Liver (tissue), 9 donors: ENCODE measurements around the gene SLC8A2. TPM values are rescaled to one million over a fixed set of nuclear protein-coding genes. Genes with fewer than 3 reads are reported as not detected.

Source experiments
- DNase-seq: peaks from one replicate; pipeline ENCODE4 v3.0.0-alpha.2; 2017; ENCODE audit warnings: low spot score
- H3K27ac ChIP-seq, 2 donors: one replicate each; pipeline ENCODE4 v1.7.0; 2013; ENCODE audit warnings: inconsistent platforms in 2 of 2, low read length in 2 of 2, control low read depth in 1 of 2, low read depth in 1 of 2, mild to moderate bottlenecking in 1 of 2
- H3K27me3 ChIP-seq, 4 donors: one replicate each; pipeline versions ENCODE4 v1.6.1 to v1.7.0; 2013; ENCODE audit warnings: low read length in 3 of 4, inconsistent platforms in 1 of 4, mild to moderate bottlenecking in 1 of 4, moderate library complexity in 1 of 4; ENCODE audit not compliant: control insufficient read depth in 4 of 4, insufficient read depth in 4 of 4
- H3K36me3 ChIP-seq, 4 donors: one replicate each; pipeline versions ENCODE4 v1.6.1 to v1.7.0; 2013; ENCODE audit warnings: low read length in 3 of 4, mild to moderate bottlenecking in 3 of 4, low read depth in 1 of 4, moderate library complexity in 1 of 4; ENCODE audit not compliant: control insufficient read depth in 4 of 4, insufficient read depth in 3 of 4
- H3K4me1 ChIP-seq, 4 donors: one replicate each; pipeline versions ENCODE4 v1.6.1 to v1.7.0; 2013; ENCODE audit warnings: low read length in 3 of 4, mild to moderate bottlenecking in 3 of 4, moderate library complexity in 1 of 4; ENCODE audit not compliant: control insufficient read depth in 4 of 4, insufficient read depth in 4 of 4
- H3K4me3 ChIP-seq, 3 donors: one replicate each; pipeline versions ENCODE4 v1.6.1 to v1.7.0; 2013; ENCODE audit warnings: low read length in 3 of 3, control low read depth in 1 of 3, low read depth in 1 of 3, mild to moderate bottlenecking in 1 of 3
- H3K9ac ChIP-seq, 2 donors: one replicate each; pipeline ENCODE4 v1.7.0; 2013; ENCODE audit warnings: low read length in 2 of 2, mild to moderate bottlenecking in 2 of 2, moderate library complexity in 2 of 2, control low read depth in 1 of 2, low read depth in 1 of 2
- H3K9me3 ChIP-seq, 4 donors: one replicate each; pipeline versions ENCODE4 v1.6.1 to v1.7.0; 2013; ENCODE audit warnings: low read length in 3 of 4; ENCODE audit not compliant: control insufficient read depth in 4 of 4
- ATF3 ChIP-seq: IDR thresholded peaks from 2 replicates; pipeline ENCODE4 v1.6.1; 2016; ENCODE audit warnings: antibody characterized with exemption
- EGR1 ChIP-seq, 2 donors: IDR thresholded peaks; 2 replicates each; pipeline ENCODE4 v1.6.1; 2016 to 2018; ENCODE audit warnings: antibody characterized with exemption in 2 of 2, low read depth in 2 of 2
- FOXA1 ChIP-seq: IDR thresholded peaks from 2 replicates; pipeline ENCODE4 v1.6.1; 2016; ENCODE audit warnings: antibody characterized with exemption
- FOXA2 ChIP-seq: IDR thresholded peaks from 2 replicates; pipeline ENCODE4 v1.6.1; 2016; ENCODE audit warnings: antibody characterized with exemption
- GABPA ChIP-seq, 2 donors: IDR thresholded peaks in 1 of 2; conservative IDR thresholded peaks in 1 of 2; 2 replicates each; pipeline ENCODE4 v1.6.1; 2016; ENCODE audit warnings: antibody characterized with exemption in 2 of 2, mild to moderate bottlenecking in 1 of 2, moderate library complexity in 1 of 2
- HNF4A ChIP-seq, 2 donors: conservative IDR thresholded peaks; 2 replicates each; pipeline ENCODE4 v1.6.1; 2016; ENCODE audit warnings: antibody characterized with exemption in 2 of 2, mild to moderate bottlenecking in 2 of 2
- HNF4G ChIP-seq: IDR thresholded peaks from 2 replicates; pipeline ENCODE4 v1.6.1; 2016; ENCODE audit warnings: antibody characterized with exemption
- MAX ChIP-seq: IDR thresholded peaks from 2 replicates; pipeline ENCODE4 v1.6.1; 2016; ENCODE audit warnings: antibody characterized with exemption
- RAD21 ChIP-seq, 2 donors: IDR thresholded peaks; 2 replicates each; pipeline ENCODE4 v1.6.1; 2016; ENCODE audit warnings: antibody characterized with exemption in 2 of 2, mild to moderate bottlenecking in 2 of 2
- RXRA ChIP-seq, 2 donors: IDR thresholded peaks; 2 replicates each; pipeline ENCODE4 v1.6.1; 2017 to 2018; ENCODE audit warnings: antibody characterized with exemption in 2 of 2, mild to moderate bottlenecking in 1 of 2
- SP1 ChIP-seq: IDR thresholded peaks from 2 replicates; pipeline ENCODE4 v1.6.1; 2018; ENCODE audit warnings: antibody characterized with exemption, mild to moderate bottlenecking
- TAF1 ChIP-seq: conservative IDR thresholded peaks from 2 replicates; pipeline ENCODE4 v1.6.1; 2016; ENCODE audit warnings: antibody characterized with exemption, mild to moderate bottlenecking
- YY1 ChIP-seq: IDR thresholded peaks from 2 replicates; pipeline ENCODE4 v1.6.1; 2016; ENCODE audit warnings: antibody characterized with exemption, mild to moderate bottlenecking
- WGBS: extraction: QIAGEN DNeasy Blood & Tissue Kit; methylation state at CpG from one replicate; pipeline ENCODE4 v1.1.7; 2013; 5-methylcytosine and 5-hydroxymethylcytosine counted together
- polyA plus RNA-seq, 2 donors: library from polyadenylated mRNA; stranded (reverse) in 1 of 2; unstranded in 1 of 2; fragments of 200-250 nt in 1 of 2; fragments of >200 nt in 1 of 2; fragmentation: Nextera tagmentation in 1 of 2; extraction: Ambion mirVana in 1 of 2; gene quantifications; one replicate each; pipeline versions ENCODE4 v1.2.1 to v1.2.3, GENCODE V29; 2013 to 2015
- total RNA-seq, 2 donors: library from RNA; depleted of rRNA; stranded (reverse); fragments of >200 nt; gene quantifications; one replicate each; pipeline ENCODE4 v1.2.3, GENCODE V29; 2014
- TF ChIP-seq, protein P1 (sequence below): IDR thresholded peaks from 2 replicates; pipeline ENCODE4 v1.6.1; 2016; ENCODE audit warnings: antibody characterized with exemption, mild to moderate bottlenecking
- donor health status: healthy.
- donor health status: healthy.
- donor health status: healthy.
- donor health status: healthy.
- donor health status: healthy.

The SLC8A2 gene
- total and polyA plus RNA-seq, 4 donors: 0.01 to 0.25 TPM; not detected in 2

DNA sequence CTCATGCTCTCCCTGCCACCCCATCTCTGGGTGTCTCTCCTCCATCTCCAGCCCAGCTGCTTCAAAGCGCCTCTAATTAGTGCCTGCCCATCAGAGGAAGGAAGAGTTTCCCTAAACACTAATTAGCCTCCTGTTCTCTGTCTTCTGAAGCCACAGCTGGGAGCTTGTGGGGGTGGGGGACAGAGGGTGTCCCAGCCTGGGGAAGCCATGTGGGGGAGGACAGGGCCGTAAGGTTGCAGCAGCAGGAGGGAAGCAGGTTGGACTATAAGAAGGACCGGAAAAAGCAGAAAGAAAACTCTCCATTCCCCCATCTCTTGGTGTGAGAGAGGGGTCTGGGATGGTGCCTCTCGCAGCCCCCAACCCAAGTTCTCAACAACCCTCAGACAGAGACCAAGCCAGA, 26.2 kb downstream of the SLC8A2 start:
- no peak overlapping the region for H3K9ac ChIP-seq
- H3K4me1 ChIP-seq: peaks cover 0 to 14% (median 9%) of the 10 kb centered on the region in 4 donors
- H3K27me3 ChIP-seq: peaks cover 6 to 14% (median 8%) of the 10 kb centered on the region in 4 donors
- H3K9me3 ChIP-seq: peaks cover 0 to 3% (median under 1%) of the 10 kb centered on the region in 4 donors
- no peak overlapping the region for H3K4me3 ChIP-seq
- no peak for DNase-seq
- TF ChIP-seq RAD21 (IDR thresholded peaks at IDR 0.05) (no peak), MAX (no peak)
- WGBS: 48% methylated on average over 4 of the region's 4 CpGs
- H3K27ac ChIP-seq: no peak overlapping the region
- no peaks in the 10 kb centered on the region for H3K36me3 ChIP-seq

DNA sequence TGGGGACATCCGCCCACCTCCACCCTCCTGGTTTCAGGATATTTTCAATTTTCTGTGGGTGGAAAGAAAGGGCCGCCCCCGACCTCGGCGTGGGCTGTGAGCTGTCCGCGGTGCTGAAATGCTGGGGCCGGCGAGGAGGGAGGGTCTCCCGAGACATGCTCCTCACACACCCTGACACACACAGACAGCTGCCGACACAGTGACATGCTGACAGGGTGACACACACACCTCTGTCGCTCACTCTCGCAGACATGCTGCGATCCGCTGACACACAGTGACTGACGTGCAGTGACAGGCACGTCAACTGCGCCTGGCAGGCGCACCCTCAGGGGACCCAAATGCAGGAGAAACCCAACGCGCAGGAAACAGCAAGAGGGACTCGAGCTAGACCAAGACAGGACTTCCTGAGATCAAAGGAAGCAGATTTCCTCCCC, 27.3 kb downstream of the SLC8A2 start:
- Histone ChIP-seq H3K27me3 (peaks cover 6 to 12% (median 8%) of the 10 kb centered on the region in 4 donors), H3K4me1 (peaks cover 0 to 14% (median 9%) of the 10 kb centered on the region in 4 donors), H3K9me3 (peaks cover 0 to 3% (median under 1%) of the 10 kb centered on the region in 4 donors), H3K27ac (no peak overlapping the region), H3K9ac (no peak overlapping the region), H3K36me3 (no peaks in the 10 kb centered on the region), H3K4me3 (no peak overlapping the region)
- TF ChIP-seq FOXA2: no peak
- TF ChIP-seq, protein P1, sequence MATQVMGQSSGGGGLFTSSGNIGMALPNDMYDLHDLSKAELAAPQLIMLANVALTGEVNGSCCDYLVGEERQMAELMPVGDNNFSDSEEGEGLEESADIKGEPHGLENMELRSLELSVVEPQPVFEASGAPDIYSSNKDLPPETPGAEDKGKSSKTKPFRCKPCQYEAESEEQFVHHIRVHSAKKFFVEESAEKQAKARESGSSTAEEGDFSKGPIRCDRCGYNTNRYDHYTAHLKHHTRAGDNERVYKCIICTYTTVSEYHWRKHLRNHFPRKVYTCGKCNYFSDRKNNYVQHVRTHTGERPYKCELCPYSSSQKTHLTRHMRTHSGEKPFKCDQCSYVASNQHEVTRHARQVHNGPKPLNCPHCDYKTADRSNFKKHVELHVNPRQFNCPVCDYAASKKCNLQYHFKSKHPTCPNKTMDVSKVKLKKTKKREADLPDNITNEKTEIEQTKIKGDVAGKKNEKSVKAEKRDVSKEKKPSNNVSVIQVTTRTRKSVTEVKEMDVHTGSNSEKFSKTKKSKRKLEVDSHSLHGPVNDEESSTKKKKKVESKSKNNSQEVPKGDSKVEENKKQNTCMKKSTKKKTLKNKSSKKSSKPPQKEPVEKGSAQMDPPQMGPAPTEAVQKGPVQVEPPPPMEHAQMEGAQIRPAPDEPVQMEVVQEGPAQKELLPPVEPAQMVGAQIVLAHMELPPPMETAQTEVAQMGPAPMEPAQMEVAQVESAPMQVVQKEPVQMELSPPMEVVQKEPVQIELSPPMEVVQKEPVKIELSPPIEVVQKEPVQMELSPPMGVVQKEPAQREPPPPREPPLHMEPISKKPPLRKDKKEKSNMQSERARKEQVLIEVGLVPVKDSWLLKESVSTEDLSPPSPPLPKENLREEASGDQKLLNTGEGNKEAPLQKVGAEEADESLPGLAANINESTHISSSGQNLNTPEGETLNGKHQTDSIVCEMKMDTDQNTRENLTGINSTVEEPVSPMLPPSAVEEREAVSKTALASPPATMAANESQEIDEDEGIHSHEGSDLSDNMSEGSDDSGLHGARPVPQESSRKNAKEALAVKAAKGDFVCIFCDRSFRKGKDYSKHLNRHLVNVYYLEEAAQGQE: peak; percentile 98
- DNase-seq: no peak
- 26% methylated on average over 22 of the region's 22 CpGs for WGBS

GRCh38 chr19:47443331-47443730, 28.4 kb downstream of the SLC8A2 start:
- H3K27me3 ChIP-seq: peaks cover 6 to 10% (median 9%) of the 10 kb centered on the region in 4 donors
- peaks cover 0 to 3% (median under 1%) of the 10 kb centered on the region in 4 donors for H3K9me3 ChIP-seq
- no peak overlapping the region for H3K4me3 ChIP-seq
- TF ChIP-seq RXRA (IDR thresholded peaks at IDR 0.05) (no peak), MAX (no peak), ATF3 (no peak), FOXA1 (no peak), YY1 (no peak), SP1 (no peak), HNF4A (conservative IDR thresholded peaks at IDR 0.05) (no peak), HNF4G (no peak), GABPA (IDR thresholded peaks at IDR 0.05 in 1 of 2, conservative IDR thresholded peaks at IDR 0.05 in 1 of 2) (no peak), EGR1 (IDR thresholded peaks at IDR 0.05; ENCODE audit: low read depth in 2 of 2) (no peak), TAF1 (no peak)
- TF ChIP-seq, protein P1: no peak
- no peaks in the 10 kb centered on the region for H3K36me3 ChIP-seq
- 61% methylated on average over 12 of the region's 12 CpGs for WGBS
- DNase-seq: no peak
- no peak overlapping the region for H3K9ac ChIP-seq
- peaks cover 0 to 14% (median 9%) of the 10 kb centered on the region in 4 donors for H3K4me1 ChIP-seq
- H3K27ac ChIP-seq: no peak overlapping the region
